GM23248 (cell line): ENCODE measurements around the gene PRRC1. TPM values are rescaled to one million over a fixed set of nuclear protein-coding genes. Genes with fewer than 3 reads are reported as not detected.

Experiments
- DNase-seq: peaks from one replicate; pipeline ENCODE4 v3.0.0-alpha.2; 2015
- H2AFZ ChIP-seq: fragments of 200-600 bp; sonication (generic); 2 replicates; pipeline ENCODE4 v1.6.1; 2016; ENCODE audit warnings: antibody characterized with exemption
- H3F3A ChIP-seq: fragments of 200-600 bp; sonication (generic); 2 replicates; pipeline ENCODE4 v1.6.1; 2016; ENCODE audit warnings: mild to moderate bottlenecking, antibody characterized with exemption, mixed run types; ENCODE audit not compliant: insufficient read depth
- H3K27ac ChIP-seq: fragments of 200-600 bp; sonication (generic); 2 replicates; pipeline ENCODE4 v1.5.1; 2016; ENCODE audit warnings: mild to moderate bottlenecking
- H3K27me3 ChIP-seq: fragments of 200-600 bp; sonication (generic); replicated peaks from 2 replicates; pipeline ENCODE4 v1.6.1; 2016; ENCODE audit warnings: mild to moderate bottlenecking; ENCODE audit not compliant: insufficient read depth
- H3K36me3 ChIP-seq: fragments of 200-600 bp; sonication (generic); 2 replicates; pipeline ENCODE4 v1.6.1; 2016; ENCODE audit warnings: low read depth, mild to moderate bottlenecking
- H3K4me1 ChIP-seq: fragments of 200-600 bp; sonication (generic); 2 replicates; pipeline ENCODE4 v1.6.1; 2016; ENCODE audit warnings: mild to moderate bottlenecking; ENCODE audit not compliant: insufficient read depth
- H3K4me2 ChIP-seq: fragments of 200-600 bp; sonication (generic); one replicate; pipeline ENCODE4 v1.6.1; 2016; ENCODE audit warnings: mild to moderate bottlenecking; ENCODE audit not compliant: unreplicated experiment
- H3K4me3 ChIP-seq: fragments of 200-600 bp; sonication (generic); 2 replicates; pipeline ENCODE4 v1.5.1; 2016; ENCODE audit warnings: mild to moderate bottlenecking
- H3K79me2 ChIP-seq: fragments of 200-600 bp; sonication (generic); 2 replicates; pipeline ENCODE4 v1.6.1; 2016; ENCODE audit warnings: mild to moderate bottlenecking; ENCODE audit not compliant: insufficient read depth
- H3K9ac ChIP-seq: fragments of 200-600 bp; sonication (generic); 2 replicates; pipeline ENCODE4 v1.6.1; 2016; ENCODE audit warnings: mild to moderate bottlenecking
- H3K9me2 ChIP-seq: fragments of 200-600 bp; sonication (generic); 2 replicates; pipeline ENCODE4 v1.6.1; 2016; ENCODE audit warnings: mixed run types, mild to moderate bottlenecking, moderate library complexity; ENCODE audit not compliant: insufficient read depth
- H3K9me3 ChIP-seq: fragments of 200-600 bp; sonication (generic); one replicate; pipeline ENCODE4 v1.6.1; 2017; ENCODE audit warnings: low read depth
- H4K20me1 ChIP-seq: fragments of 200-600 bp; sonication (generic); 2 replicates; pipeline ENCODE4 v1.6.0; 2016; ENCODE audit not compliant: insufficient read depth
- EZH2 ChIP-seq: fragments of 200-600 bp; sonication (generic); IDR thresholded peaks from 2 replicates; pipeline ENCODE4 v1.6.1; 2018; ENCODE audit warnings: antibody characterized with exemption, mild to moderate bottlenecking; ENCODE audit not compliant: insufficient read depth, poor library complexity, severe bottlenecking
- EZH2phosphoT487 ChIP-seq: fragments of 200-600 bp; sonication (generic); IDR thresholded peaks from 2 replicates; pipeline ENCODE4 v1.6.1; 2018; ENCODE audit warnings: antibody characterized with exemption, moderate library complexity, mild to moderate bottlenecking, low read depth; ENCODE audit not compliant: insufficient read depth
- WGBS, 2 experiments: methylation state at CpG; one replicate each; pipeline ENCODE4 v1.1.6; 2015 to 2017; ENCODE audit warnings: low lambda C conversion rate in 2 of 2, low coverage in 1 of 2; ENCODE audit errors: missing lambda C conversion rate in 2 of 2; 5-methylcytosine and 5-hydroxymethylcytosine counted together
- in situ Hi-C: fragments of 300-500 bp; cut with MboI; formaldehyde crosslinking; loops from 2 replicates; pipeline ENCODE4 v1.15.0; 2020
- polyA plus RNA-seq: library from polyadenylated mRNA; unstranded; fragments of >200 nt; fragmentation: Nextera tagmentation; extraction: Ambion mirVana; gene quantifications from 2 replicates; pipeline ENCODE4 v1.2.1, GENCODE V29; 2016
- total RNA-seq: library from RNA; depleted of rRNA; stranded (reverse); fragments of >200 nt; shearing (Covaris generic); gene quantifications from 2 replicates; pipeline ENCODE4 v1.2.3, GENCODE V29; 2014

PRRC1 gene
- total and polyA plus RNA-seq, 2 experiments from 2014 or later: 61.2 to 66.1 TPM

DNA sequence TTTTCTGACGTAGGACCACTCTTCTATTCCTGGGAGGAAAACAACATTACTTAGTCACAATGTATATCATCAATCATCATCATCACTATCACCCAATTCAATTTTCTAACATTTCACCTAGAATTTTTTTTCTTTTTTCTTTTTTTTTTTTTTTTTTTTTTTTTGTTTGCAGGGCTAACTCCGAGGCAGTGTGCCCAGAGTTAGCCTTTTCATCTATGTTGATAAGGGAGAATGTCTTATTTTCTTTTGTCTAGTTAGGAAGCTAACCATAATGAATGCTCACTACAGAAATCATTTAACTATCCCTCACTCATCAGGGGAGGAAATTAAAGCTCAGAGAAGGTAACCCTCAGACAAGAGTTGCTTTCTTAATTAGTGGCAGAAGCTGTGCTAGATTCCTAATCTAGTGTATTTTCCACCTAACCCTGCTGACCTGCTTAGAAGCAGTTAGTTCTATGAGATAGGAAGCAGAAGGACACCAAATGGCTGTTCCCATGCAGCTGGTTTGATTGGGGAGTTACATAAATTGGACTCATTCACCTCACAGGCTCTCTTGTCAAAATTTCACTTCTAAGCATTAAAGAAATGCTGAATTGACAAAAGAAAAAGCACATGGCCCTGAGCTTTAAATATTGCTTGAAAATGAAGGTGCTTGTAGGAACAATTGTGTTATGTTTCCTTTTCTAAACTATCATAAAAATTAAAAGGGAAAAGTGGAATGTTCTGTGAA lies 8.6 kb upstream of the PRRC1 start:
- Histone ChIP-seq H3K4me3 (no peak overlapping the region), H3K36me3 (no peaks in the 10 kb centered on the region), H3K9me3 (no peaks in the 10 kb centered on the region), H3K4me2 (no peak overlapping the region), H3K27me3 (peaks cover 33% of the 10 kb centered on the region), H3K4me1 (no peaks in the 10 kb centered on the region), H2AFZ (no peak overlapping the region), H3K9me2 (no peaks in the 10 kb centered on the region), H3K27ac (no peak overlapping the region), H3F3A (no peaks in the 10 kb centered on the region), H3K9ac (no peak overlapping the region), H4K20me1 (no peaks in the 10 kb centered on the region), H3K79me2 (no peaks in the 10 kb centered on the region)
- WGBS, 2 experiments: 55 to 56% methylated on average over 2 of the region's 2 CpGs
- no peak for DNase-seq
- TF ChIP-seq EZH2: no peak
- no peak for TF ChIP-seq EZH2phosphoT487
- in situ Hi-C loops: no loop called here

DNA sequence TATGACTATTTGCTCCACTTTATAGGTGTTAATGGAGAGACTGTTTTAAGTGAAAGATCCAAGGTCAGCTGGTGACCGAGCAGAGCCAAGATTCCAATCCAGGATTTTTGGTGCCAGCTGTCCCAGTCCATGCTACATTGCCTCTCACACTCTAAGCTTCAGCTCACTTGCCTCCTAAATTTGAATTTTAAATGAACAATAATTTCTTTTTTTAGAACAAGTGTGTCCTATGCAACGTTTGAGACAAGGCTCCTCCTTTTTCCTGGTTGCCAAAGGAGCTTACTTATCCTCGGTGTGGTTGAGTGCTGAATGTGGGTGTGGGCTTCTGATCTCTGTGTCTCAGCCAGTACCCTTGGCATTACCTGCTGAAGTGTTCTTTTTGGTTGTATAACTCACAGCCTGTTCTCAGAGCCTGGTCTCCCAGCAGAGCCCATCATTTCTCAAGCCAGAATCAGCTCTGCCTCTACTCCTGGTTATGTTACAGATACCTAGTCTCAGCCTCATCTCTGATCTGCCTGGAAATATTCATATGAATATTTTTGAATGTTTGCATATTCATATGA lies 4.0 kb upstream of the PRRC1 start:
- WGBS, 2 experiments: 17 to 23% methylated on average over 3 of the region's 3 CpGs
- TF ChIP-seq EZH2 (no peak), EZH2phosphoT487 (no peak)

DNA sequence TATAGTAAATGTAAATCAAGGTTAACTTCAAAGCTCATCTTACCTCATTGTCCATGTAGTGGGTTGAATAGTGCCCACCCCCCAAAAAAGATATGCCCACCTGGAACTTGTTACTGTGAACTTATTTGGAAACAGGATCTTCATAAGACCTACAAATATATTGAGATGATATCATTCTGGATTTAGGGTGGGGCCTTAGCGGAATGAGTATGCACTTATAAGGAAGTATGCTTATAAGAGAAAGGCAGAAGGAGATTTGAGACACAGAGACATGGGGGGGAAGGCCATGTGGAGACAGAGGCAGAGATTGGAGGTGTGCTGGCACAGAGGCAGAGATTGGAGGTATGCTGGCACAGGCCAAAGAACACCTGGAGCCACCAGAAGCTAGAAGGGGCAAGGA lies 2.6 kb upstream of the PRRC1 start:
- in situ Hi-C loops: no loop called here
- Histone ChIP-seq H2AFZ (no peak overlapping the region), H3K4me2 (no peak overlapping the region), H3K27ac (no peak overlapping the region), H3K9me3 (no peaks in the 10 kb centered on the region), H3K36me3 (peaks cover 4% of the 10 kb centered on the region; the same call in 1 of the 2 replicates), H3K27me3 (peaks cover 12% of the 10 kb centered on the region), H3K9me2 (no peaks in the 10 kb centered on the region), H3K4me1 (peaks cover 14% of the 10 kb centered on the region), H3K9ac (no peak overlapping the region), H3K79me2 (peaks cover 23% of the 10 kb centered on the region), H3F3A (no peaks in the 10 kb centered on the region), H3K4me3 (no peak overlapping the region), H4K20me1 (peaks cover 3% of the 10 kb centered on the region; the same call in 1 of the 2 replicates)
- TF ChIP-seq EZH2phosphoT487: no peak
- no peak for TF ChIP-seq EZH2
- 63 to 74% methylated on average over 1 of the region's 1 CpG for WGBS, 2 experiments
- no peak for DNase-seq

More for the DNA sequence above, 4.0 kb upstream of the PRRC1 start:
- Histone ChIP-seq H3K4me1 (0 out of 2 replicates have a peak, but pooled peaks cover 5% of the 10 kb centered on the region), H3K9ac (no peak overlapping the region), H3K9me2 (no peaks in the 10 kb centered on the region), H3K9me3 (no peaks in the 10 kb centered on the region), H3F3A (no peaks in the 10 kb centered on the region), H3K27me3 (peaks cover 23% of the 10 kb centered on the region), H3K79me2 (peaks cover 9% of the 10 kb centered on the region), H4K20me1 (no peaks in the 10 kb centered on the region), H3K4me3 (no peak overlapping the region), H3K36me3 (no peaks in the 10 kb centered on the region), H3K4me2 (no peak overlapping the region), H3K27ac (no peak overlapping the region), H2AFZ (no peak overlapping the region)
- DNase-seq: no peak
- in situ Hi-C loops: no loop called here

DNA sequence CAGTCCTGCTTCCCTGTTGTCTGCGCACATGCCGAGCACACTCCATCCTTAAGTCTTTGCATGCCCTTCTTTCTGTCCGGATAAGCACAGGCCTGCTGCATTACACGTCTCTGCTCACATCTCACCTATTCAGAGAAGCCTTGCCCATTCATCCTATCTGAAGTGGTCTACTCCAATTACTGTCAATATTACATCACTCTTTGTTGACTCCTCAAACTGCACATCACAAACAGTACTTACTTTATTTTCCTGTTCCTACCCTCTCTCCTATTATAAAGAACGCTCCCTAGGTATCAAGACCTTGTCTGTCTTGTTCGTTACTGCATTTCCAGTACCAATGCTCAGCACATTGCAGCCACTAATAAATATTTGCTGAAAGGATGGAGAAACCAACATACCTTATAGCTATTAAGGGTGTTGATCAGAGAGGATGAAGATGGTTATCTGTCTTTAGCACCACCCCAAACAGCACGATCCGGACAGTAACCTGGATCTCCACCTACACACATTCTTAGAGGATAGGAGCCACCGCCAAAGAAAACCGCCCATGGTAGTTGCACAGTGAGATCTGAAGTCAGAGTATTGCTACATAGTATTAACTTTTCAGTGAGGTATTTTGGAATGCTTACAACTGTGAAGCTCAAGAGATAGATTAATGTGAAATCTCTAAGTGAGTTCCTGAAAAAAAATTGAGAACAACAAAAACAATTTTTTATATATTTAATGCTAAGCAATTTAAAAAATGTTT lies 1.6 kb upstream of the PRRC1 start:
- Histone ChIP-seq H3K4me2 (no peak overlapping the region), H3K9ac (no peak overlapping the region), H3K27me3 (peaks cover 3% of the 10 kb centered on the region; the same call in 1 of the 2 replicates), H3F3A (no peaks in the 10 kb centered on the region), H3K4me3 (no peak overlapping the region), H3K4me1 (peaks cover 19% of the 10 kb centered on the region), H3K36me3 (peaks cover 15% of the 10 kb centered on the region; the same call in 1 of the 2 replicates), H2AFZ (no peak overlapping the region), H3K79me2 (peaks cover 33% of the 10 kb centered on the region), H3K9me2 (no peaks in the 10 kb centered on the region), H3K27ac (no peak overlapping the region), H4K20me1 (peaks cover 3% of the 10 kb centered on the region; the same call in 1 of the 2 replicates), H3K9me3 (no peaks in the 10 kb centered on the region)
- in situ Hi-C loops: no loop called here
- TF ChIP-seq EZH2 (no peak), EZH2phosphoT487 (no peak)
- peak; percentile 7 for DNase-seq
- WGBS, 2 experiments: 93% methylated on average over 10 of the region's 10 CpGs
